PC-3 (cell line): ENCODE data around the gene CARMIL1. TPM values are rescaled to one million over a fixed set of nuclear protein-coding genes. Genes with fewer than 3 reads are reported as not detected.
A peak's percentile ranks its signal among the peaks of the same experiment; 100 is the strongest.

Source experiments
- ATAC-seq: fragments of 200-7000 bp; cut with Tn5 transposase; 2 replicates; pipeline ENCODE4 v1.9.1; 2020; ENCODE audit warnings: mild to moderate bottlenecking, moderate library complexity
- BruUV-seq: library from RNA; stranded (reverse); fragments of 400-500 nt; replicated peaks from 2 replicates; lab custom pipeline; 2021; lab: Mats Ljungman, UMichigan
- CTCF ChIA-PET: fragments of 300-600 bp; sonication (Branson Sonifier 250); formaldehyde crosslinking; loops from one replicate; lab custom pipeline; 2022; ENCODE audit warnings: antibody characterized with exemption; lab: Charles Lee
- POLR2A ChIA-PET: fragments of 300-600 bp; sonication (Branson Sonifier 250); formaldehyde crosslinking; loops from one replicate; lab custom pipeline; 2022; ENCODE audit warnings: antibody characterized with exemption; ENCODE audit not compliant: unreplicated experiment; lab: Charles Lee
- DNase-seq: peaks from one replicate; pipeline ENCODE4 v3.0.0-alpha.2; 2015
- H2AFZ ChIP-seq: fragments of 300-600 bp; sonication (generic); 2 replicates; pipeline ENCODE4 v1.6.0; 2016; ENCODE audit warnings: antibody characterized with exemption, low read length
- H3F3A ChIP-seq: fragments of 300-600 bp; sonication (generic); one replicate; pipeline ENCODE4 v1.6.0; 2017; ENCODE audit warnings: antibody characterized with exemption, low read length, control low read depth, mild to moderate bottlenecking; ENCODE audit not compliant: unreplicated experiment
- H3K27ac ChIP-seq: fragments of 300-600 bp; sonication (generic); 2 replicates; pipeline ENCODE4 v1.5.1; 2016; ENCODE audit warnings: mild to moderate bottlenecking, low read length
- H3K27me3 ChIP-seq: fragments of 300-600 bp; sonication (generic); 2 replicates; pipeline ENCODE4 v1.6.1; 2016; ENCODE audit warnings: low read length, mixed read lengths
- H3K36me3 ChIP-seq: fragments of 300-600 bp; sonication (generic); 2 replicates; pipeline ENCODE4 v1.6.1; 2016; ENCODE audit warnings: low read depth, mixed run types, low read length, mixed read lengths
- H3K4me1 ChIP-seq: fragments of 300-600 bp; sonication (generic); 2 replicates; pipeline ENCODE4 v1.5.1; 2016; ENCODE audit warnings: low read length; ENCODE audit not compliant: insufficient read depth
- H3K4me2 ChIP-seq: fragments of 300-600 bp; sonication (generic); 2 replicates; pipeline ENCODE4 v1.6.0; 2016; ENCODE audit warnings: low read length
- H3K4me3 ChIP-seq: fragments of 300-600 bp; sonication (generic); 2 replicates; pipeline ENCODE4 v1.5.1; 2016; ENCODE audit warnings: mild to moderate bottlenecking, low read length, mixed read lengths
- H3K79me2 ChIP-seq: fragments of 300-600 bp; sonication (generic); 2 replicates; pipeline ENCODE4 v1.6.1; 2017; ENCODE audit warnings: low read length, mixed read lengths
- H3K9ac ChIP-seq: fragments of 300-600 bp; sonication (generic); 2 replicates; pipeline ENCODE4 v1.6.0; 2016; ENCODE audit warnings: mild to moderate bottlenecking, low read length
- H3K9me2 ChIP-seq: fragments of 300-600 bp; sonication (generic); replicated peaks from 2 replicates; pipeline ENCODE4 v1.6.1; 2016; ENCODE audit warnings: mixed run types, low read length, mixed read lengths
- H3K9me3 ChIP-seq: fragments of 300-600 bp; sonication (generic); 2 replicates; pipeline ENCODE4 v1.6.1; 2016; ENCODE audit warnings: low read length, mixed read lengths
- H4K20me1 ChIP-seq: fragments of 300-600 bp; sonication (generic); 2 replicates; pipeline ENCODE4 v1.6.1; 2016; ENCODE audit warnings: low read length, mixed read lengths
- EZH2 ChIP-seq: fragments of 300-600 bp; sonication (generic); IDR thresholded peaks from one replicate; pipeline ENCODE4 v1.6.1; 2017; ENCODE audit warnings: antibody characterized with exemption, mild to moderate bottlenecking, low read length; ENCODE audit not compliant: unreplicated experiment
- EZH2phosphoT487 ChIP-seq: fragments of 300-600 bp; sonication (generic); IDR thresholded peaks from 2 replicates; pipeline ENCODE4 v1.6.1; 2018; ENCODE audit warnings: mild to moderate bottlenecking, antibody characterized with exemption, low read length, borderline replicate concordance
- intact Hi-C: fragments of 100-400 bp; cut with micrococcal nuclease; formaldehyde crosslinking; loops from 2 replicates; pipeline ENCODE4 v1.9.0; 2023
- total RNA-seq: library from RNA; depleted of rRNA; stranded (reverse); fragments of >200 nt; gene quantifications from 2 replicates; pipeline ENCODE4 v1.2.3, GENCODE V29; 2014
- TF ChIP-seq, protein P1 (sequence below): fragments of 300-600 bp; sonication (generic); conservative IDR thresholded peaks from 2 replicates; pipeline ENCODE4 v1.5.1; 2017; ENCODE audit warnings: antibody characterized with exemption, low read depth, mild to moderate bottlenecking, low read length

CARMIL1 gene
- total RNA-seq, 1 experiment from 2014 or later = 22.0 TPM

DNA sequence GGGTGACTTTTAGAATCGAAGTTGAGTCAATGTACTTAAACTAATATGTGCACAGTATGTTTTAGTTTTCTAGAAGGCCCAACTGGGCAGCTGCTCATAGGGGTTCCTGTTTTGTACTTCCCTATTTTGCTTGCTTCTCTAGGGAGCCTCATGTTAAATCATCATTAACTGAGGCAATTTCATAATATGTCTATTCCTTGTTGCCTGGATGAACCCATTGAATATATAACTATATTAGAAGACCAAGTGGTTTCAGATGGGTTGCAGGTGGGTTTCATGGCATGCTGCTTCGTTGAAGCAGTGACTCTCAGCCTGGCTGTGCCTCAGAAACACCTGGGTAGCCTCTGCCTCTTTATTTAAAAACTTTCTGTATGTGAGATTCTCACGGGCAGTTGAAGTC lies 22.2 kb downstream of the CARMIL1 start:
- ATAC-seq (no peak), DNase-seq (no peak)
- no peak overlapping the region for H3K4me3 ChIP-seq
- ChIA-PET CTCF (no interaction called here), POLR2A (no interaction called here)
- no peak overlapping the region for H3K4me2 ChIP-seq
- no peaks in the 10 kb centered on the region for H3K4me1 ChIP-seq
- H3K36me3 ChIP-seq = no peaks in the 10 kb centered on the region
- peaks cover 45% of the 10 kb centered on the region for H3K79me2 ChIP-seq
- H2AFZ ChIP-seq = no peak overlapping the region
- H3K27ac ChIP-seq = no peak overlapping the region
- no peaks in the 10 kb centered on the region for H3F3A ChIP-seq
- no peak overlapping the region for H3K9ac ChIP-seq
- TF ChIP-seq EZH2 (no peak), EZH2phosphoT487 (no peak)
- TF ChIP-seq, protein P1, sequence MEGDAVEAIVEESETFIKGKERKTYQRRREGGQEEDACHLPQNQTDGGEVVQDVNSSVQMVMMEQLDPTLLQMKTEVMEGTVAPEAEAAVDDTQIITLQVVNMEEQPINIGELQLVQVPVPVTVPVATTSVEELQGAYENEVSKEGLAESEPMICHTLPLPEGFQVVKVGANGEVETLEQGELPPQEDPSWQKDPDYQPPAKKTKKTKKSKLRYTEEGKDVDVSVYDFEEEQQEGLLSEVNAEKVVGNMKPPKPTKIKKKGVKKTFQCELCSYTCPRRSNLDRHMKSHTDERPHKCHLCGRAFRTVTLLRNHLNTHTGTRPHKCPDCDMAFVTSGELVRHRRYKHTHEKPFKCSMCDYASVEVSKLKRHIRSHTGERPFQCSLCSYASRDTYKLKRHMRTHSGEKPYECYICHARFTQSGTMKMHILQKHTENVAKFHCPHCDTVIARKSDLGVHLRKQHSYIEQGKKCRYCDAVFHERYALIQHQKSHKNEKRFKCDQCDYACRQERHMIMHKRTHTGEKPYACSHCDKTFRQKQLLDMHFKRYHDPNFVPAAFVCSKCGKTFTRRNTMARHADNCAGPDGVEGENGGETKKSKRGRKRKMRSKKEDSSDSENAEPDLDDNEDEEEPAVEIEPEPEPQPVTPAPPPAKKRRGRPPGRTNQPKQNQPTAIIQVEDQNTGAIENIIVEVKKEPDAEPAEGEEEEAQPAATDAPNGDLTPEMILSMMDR = no peak
- no peaks in the 10 kb centered on the region for H4K20me1 ChIP-seq
- no peaks in the 10 kb centered on the region for H3K27me3 ChIP-seq
- intact Hi-C loops = no loop called here
- no peaks in the 10 kb centered on the region for H3K9me2 ChIP-seq
- H3K9me3 ChIP-seq = no peaks in the 10 kb centered on the region
- no TSS peak for BruUV-seq

DNA sequence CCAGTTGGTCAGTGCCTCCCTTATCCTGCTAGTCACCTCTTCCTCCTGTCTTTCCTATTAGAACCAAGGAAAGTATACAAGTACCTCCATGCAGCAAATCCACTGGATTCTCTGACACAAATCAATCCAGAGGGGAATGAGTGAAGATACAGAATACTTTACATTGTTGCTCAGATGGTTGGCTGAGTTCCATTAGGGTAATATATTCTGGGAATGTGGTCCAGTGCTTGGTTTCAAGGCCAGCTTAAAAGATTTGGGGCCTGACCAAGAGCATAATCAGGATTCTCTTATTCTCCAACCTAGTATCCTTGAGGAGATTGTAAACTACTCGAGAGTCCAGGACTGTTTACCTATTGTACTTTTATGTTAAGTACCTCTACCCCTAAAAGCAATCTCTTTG lies 23.0 kb downstream of the CARMIL1 start:
- Histone ChIP-seq H3K9me2 (no peaks in the 10 kb centered on the region), H3K9me3 (no peaks in the 10 kb centered on the region), H3F3A (no peaks in the 10 kb centered on the region), H4K20me1 (no peaks in the 10 kb centered on the region), H3K4me2 (no peak overlapping the region), H2AFZ (no peak overlapping the region), H3K9ac (no peak overlapping the region), H3K27ac (no peak overlapping the region), H3K79me2 (peaks cover 48% of the 10 kb centered on the region), H3K4me3 (no peak overlapping the region), H3K4me1 (no peaks in the 10 kb centered on the region), H3K27me3 (no peaks in the 10 kb centered on the region), H3K36me3 (no peaks in the 10 kb centered on the region)
- ChIA-PET POLR2A (no interaction called here), CTCF (no interaction called here)
- no peak for DNase-seq
- no peak for ATAC-seq
- BruUV-seq = no TSS peak
- no peak for TF ChIP-seq EZH2
- TF ChIP-seq, protein P1 = no peak
- TF ChIP-seq EZH2phosphoT487 = no peak
- intact Hi-C loops = no loop called here

DNA sequence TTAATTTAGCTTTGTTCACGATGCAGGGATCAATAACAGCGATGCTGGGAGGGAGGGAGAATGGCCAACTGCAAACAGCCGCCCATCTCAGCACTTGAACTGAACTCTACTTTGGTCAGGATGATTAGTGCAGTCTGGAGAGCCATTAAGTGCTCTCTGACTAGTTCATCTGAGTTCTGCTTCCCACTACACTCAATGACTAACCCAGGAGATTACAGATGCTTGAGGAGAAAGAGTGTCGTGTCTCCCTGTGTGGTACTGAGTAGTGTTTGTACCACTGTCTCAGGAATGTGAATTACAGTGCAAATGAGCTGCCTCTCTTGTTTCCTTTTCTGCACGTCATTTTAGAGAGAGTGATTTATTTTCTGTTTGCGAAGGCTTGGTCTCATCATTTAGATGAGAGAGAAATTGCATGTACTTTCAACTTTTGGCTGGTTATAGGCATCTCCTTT lies 23.5 kb downstream of the CARMIL1 start:
- no peak overlapping the region for H3K4me2 ChIP-seq
- no peaks in the 10 kb centered on the region for H3K36me3 ChIP-seq
- CTCF ChIA-PET = no interaction called here
- no peaks in the 10 kb centered on the region for H3F3A ChIP-seq
- TF ChIP-seq, protein P1 = no peak
- TF ChIP-seq EZH2 = no peak
- TF ChIP-seq EZH2phosphoT487 = no peak
- BruUV-seq = no TSS peak
- no peak overlapping the region for H3K4me3 ChIP-seq
- no peaks in the 10 kb centered on the region for H3K9me3 ChIP-seq
- no peak overlapping the region for H3K27ac ChIP-seq
- H3K9me2 ChIP-seq = no peaks in the 10 kb centered on the region
- H2AFZ ChIP-seq = no peak overlapping the region
- POLR2A ChIA-PET = no interaction called here
- no peaks in the 10 kb centered on the region for H3K27me3 ChIP-seq
- intact Hi-C loops = no loop called here
- H3K79me2 ChIP-seq = peaks cover 46% of the 10 kb centered on the region
- H4K20me1 ChIP-seq = no peaks in the 10 kb centered on the region
- DNase-seq (peak; percentile 7), ATAC-seq (no peak; the same call in 1 of the 2 replicates)
- no peak overlapping the region for H3K9ac ChIP-seq
- H3K4me1 ChIP-seq = no peaks in the 10 kb centered on the region
